ENCODE data around the gene DCAF12.

DNA sequence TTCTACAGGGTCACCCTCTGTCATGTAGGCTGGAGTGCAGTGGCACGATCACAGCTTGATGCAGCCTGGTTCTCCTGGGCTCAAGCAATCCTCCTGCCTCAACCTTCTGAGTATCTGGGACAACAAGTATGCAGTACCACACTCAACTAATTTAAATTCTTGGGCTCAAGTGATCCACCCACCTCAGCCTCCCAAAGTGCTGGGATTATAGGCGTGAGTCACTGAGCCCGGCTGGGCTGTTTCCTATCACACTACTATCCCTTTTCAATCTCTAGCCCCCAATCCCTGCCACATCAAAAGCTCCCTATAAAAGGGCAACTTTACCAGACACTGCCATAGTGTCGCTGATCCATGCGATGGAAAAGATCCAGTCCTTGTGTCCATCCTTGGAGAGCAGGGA lies 20.4 kb downstream of the DCAF12 start:
- TF ChIP-seq, protein P1, sequence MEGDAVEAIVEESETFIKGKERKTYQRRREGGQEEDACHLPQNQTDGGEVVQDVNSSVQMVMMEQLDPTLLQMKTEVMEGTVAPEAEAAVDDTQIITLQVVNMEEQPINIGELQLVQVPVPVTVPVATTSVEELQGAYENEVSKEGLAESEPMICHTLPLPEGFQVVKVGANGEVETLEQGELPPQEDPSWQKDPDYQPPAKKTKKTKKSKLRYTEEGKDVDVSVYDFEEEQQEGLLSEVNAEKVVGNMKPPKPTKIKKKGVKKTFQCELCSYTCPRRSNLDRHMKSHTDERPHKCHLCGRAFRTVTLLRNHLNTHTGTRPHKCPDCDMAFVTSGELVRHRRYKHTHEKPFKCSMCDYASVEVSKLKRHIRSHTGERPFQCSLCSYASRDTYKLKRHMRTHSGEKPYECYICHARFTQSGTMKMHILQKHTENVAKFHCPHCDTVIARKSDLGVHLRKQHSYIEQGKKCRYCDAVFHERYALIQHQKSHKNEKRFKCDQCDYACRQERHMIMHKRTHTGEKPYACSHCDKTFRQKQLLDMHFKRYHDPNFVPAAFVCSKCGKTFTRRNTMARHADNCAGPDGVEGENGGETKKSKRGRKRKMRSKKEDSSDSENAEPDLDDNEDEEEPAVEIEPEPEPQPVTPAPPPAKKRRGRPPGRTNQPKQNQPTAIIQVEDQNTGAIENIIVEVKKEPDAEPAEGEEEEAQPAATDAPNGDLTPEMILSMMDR (IDR thresholded peaks at IDR 0.05): no peak
- TF ChIP-seq POLR2A (IDR thresholded peaks at IDR 0.05; ENCODE audit: low read depth) (no peak), EP300 (IDR thresholded peaks at IDR 0.05) (no peak)

Data from esophagus muscularis mucosa (tissue), 4 donors.